ENCODE data around the gene B3GNT2. TPM values are rescaled to one million over a fixed set of nuclear protein-coding genes. Genes with fewer than 3 reads are reported as not detected.

The B3GNT2 gene
- total and polyA plus RNA-seq, 2 experiments from 2014 or later: 35.5 to 70.4 TPM

GRCh38 chr2:62199392-62200125 lies 3.6 kb downstream of the B3GNT2 start:
- H3K4me1 ChIP-seq (ENCODE audit: insufficient read depth): peaks cover 66% of the 10 kb centered on the region
- peaks cover 66% of the 10 kb centered on the region for H4K20me1 ChIP-seq (replicated peaks; ENCODE audit: insufficient read depth)
- Mint-ChIP-seq H3K4me3 (peak overlapping the region; percentile 39; the same call in 2 of the 3 replicates), H3K9me3 (no peaks in the 10 kb centered on the region), H3K4me1 (peaks cover 61% of the 10 kb centered on the region), H3K36me3 (ENCODE audit: low read depth) (no peaks in the 10 kb centered on the region), H3K27me3 (ENCODE audit: insufficient read depth, low read depth, poor library complexity) (peaks cover 14% of the 10 kb centered on the region), H3K27ac (no peak overlapping the region)
- H3K4me2 ChIP-seq: peak overlapping the region; percentile 99
- H3F3A ChIP-seq (replicated peaks; ENCODE audit: low read depth): peaks cover 7% of the 10 kb centered on the region; the same call in 1 of the 2 replicates
- peak overlapping the region; percentile 99; the same call in 1 of the 2 replicates for H3K4me3 ChIP-seq
- 0 out of 2 replicates have a peak, but pooled peaks cover 3% of the 10 kb centered on the region for H3K9me2 ChIP-seq (ENCODE audit: insufficient read depth)
- H3K79me2 ChIP-seq (replicated peaks; ENCODE audit: insufficient read depth): peaks cover 83% of the 10 kb centered on the region
- H3K27ac ChIP-seq (ENCODE audit: low read depth): no peak overlapping the region
- ATAC-seq (no peak), DNase-seq (ENCODE audit: low spot score) (no peak)
- no peaks in the 10 kb centered on the region for H3K36me3 ChIP-seq (ENCODE audit: insufficient read depth)
- no peak for TF ChIP-seq REST (IDR thresholded peaks at IDR 0.05; ENCODE audit: unreplicated experiment)
- no peak for TF ChIP-seq STAT1 (IDR thresholded peaks at IDR 0.05; ENCODE audit: unreplicated experiment)
- no peak for TF ChIP-seq POLR2AphosphoS5 (IDR thresholded peaks at IDR 0.05; ENCODE audit: low read depth)
- TF ChIP-seq CREB1 (CRISPR knock-in tag; IDR thresholded peaks at IDR 0.05; ENCODE audit: low read depth): no peak
- no peak for TF ChIP-seq NANOG (IDR thresholded peaks at IDR 0.05; ENCODE audit: borderline replicate concordance)
- TF ChIP-seq ZNF462 (CRISPR knock-in tag; IDR thresholded peaks at IDR 0.05): no peak
- TF ChIP-seq EZH2 (IDR thresholded peaks at IDR 0.05; ENCODE audit: low read depth, unreplicated experiment): no peak
- TF ChIP-seq ZNF331 (CRISPR knock-in tag; IDR thresholded peaks at IDR 0.05; ENCODE audit: low read depth): no peak
- no peak for TF ChIP-seq CTCF (conservative IDR thresholded peaks at IDR 0.05; ENCODE audit: low read depth in 2 of 2)
- no peak for TF ChIP-seq ZNF114 (CRISPR knock-in tag; IDR thresholded peaks at IDR 0.05)
- TF ChIP-seq EZH2phosphoT487 (IDR thresholded peaks at IDR 0.05; ENCODE audit: unreplicated experiment): no peak
- no peak for TF ChIP-seq JUNB (IDR thresholded peaks at IDR 0.05; ENCODE audit: unreplicated experiment)
- no peak overlapping the region for H2AFZ ChIP-seq
- no peaks in the 10 kb centered on the region for H3K27me3 ChIP-seq (ENCODE audit: insufficient read depth)
